ENCODE measurements around the gene BST1.

GRCh38 chr4:15657366-15657765 is 45.5 kb upstream of the BST1 start:
- TF ChIP-seq CTCF (conservative IDR thresholded peaks at IDR 0.05 in 1 of 2, IDR thresholded peaks at IDR 0.05 in 1 of 2; ENCODE audit: extremely low read depth in 1 of 2, insufficient read depth in 1 of 2, low read depth in 1 of 2, low read length in 2 of 2) (no peak), EZH2 (IDR thresholded peaks at IDR 0.05; ENCODE audit: borderline replicate concordance, low read length) (no peak)
